LNCaP clone FGC (cell line): ENCODE data around the gene EEF1AKMT3.

Experiments
- DNase-seq: peaks from one replicate; pipeline ENCODE4 v3.0.0-alpha.2; 2011; ENCODE audit warnings: low read depth
- H3K4me3 ChIP-seq: 2 replicates; pipeline ENCODE4 v1.5.1; 2011; ENCODE audit warnings: mild to moderate bottlenecking, low read depth, low read length, control low read depth
- CTCF ChIP-seq: IDR thresholded peaks from 2 replicates; pipeline ENCODE4 v1.5.1; 2012; ENCODE audit warnings: mild to moderate bottlenecking; ENCODE audit not compliant: control insufficient read depth, insufficient read depth; ENCODE audit errors: extremely low read depth

The EEF1AKMT3 gene

GRCh38 chr12:57826966-57827365 lies 54.6 kb downstream of the EEF1AKMT3 start:
- H3K4me3 ChIP-seq: no peak overlapping the region
- no peak for TF ChIP-seq CTCF
- no peak for DNase-seq

- no peak for DNase-seq
- no peak for TF ChIP-seq CTCF
- H3K4me3 ChIP-seq: no peak overlapping the region
Measured at GRCh38 chr12:57829025-57829777, 56.8 kb downstream of the EEF1AKMT3 start.

GRCh38 chr12:57830393-57830792 lies 58.0 kb downstream of the EEF1AKMT3 start:
- H3K4me3 ChIP-seq: no peak overlapping the region
- no peak for DNase-seq
- TF ChIP-seq CTCF: no peak
